GM12878 (cell line): Measurements from ENCODE around the gene DIP2C. TPM values are rescaled to one million over a fixed set of nuclear protein-coding genes. Genes with fewer than 3 reads are reported as not detected.

Experiments used
- ATAC-seq: fragments of 200-7000 bp; cut with Tn5 transposase; 3 replicates; pipeline ENCODE4 v1.9.1; 2020; ENCODE audit warnings: mild to moderate bottlenecking, moderate library complexity
- BruUV-seq: library from RNA; stranded (reverse); fragments of 400-500 nt; replicated peaks from 2 replicates; lab custom pipeline; 2021; lab: Mats Ljungman, UMichigan
- CTCF ChIA-PET: fragments of 300-600 bp; sonication (Branson Sonifier 250); formaldehyde crosslinking; extraction: SDS; loops from one replicate; lab custom pipeline; 2021; ENCODE audit warnings: inconsistent platforms; lab: Yijun Ruan, JAX
- POLR2A ChIA-PET: fragments of 350-600 bp; formaldehyde crosslinking; extraction: SDS; loops from one replicate; lab custom pipeline; 2021; ENCODE audit warnings: inconsistent platforms; lab: Charles Lee
- RAD21 ChIA-PET: fragments of 300-600 bp; sonication (Branson Sonifier 250); formaldehyde crosslinking; loops from one replicate; lab custom pipeline; 2023; ENCODE audit warnings: antibody characterized with exemption; ENCODE audit not compliant: unreplicated experiment; lab: Charles Lee
- SMC1A ChIA-PET: fragments of 300-600 bp; sonication (Branson Sonifier 250); formaldehyde crosslinking; loops from one replicate; lab custom pipeline; 2023; ENCODE audit not compliant: unreplicated experiment, uncharacterized antibody; lab: Charles Lee
- DNase-seq: peaks from one replicate; pipeline ENCODE4 v3.0.0-alpha.2; 2011; ENCODE audit warnings: low read depth, low spot score
- FAIRE-seq: peaks from 3 replicates; lab custom pipeline; 2011; peaks lifted over from hg19 to GRCh38; lab: Jason Lieb, UNC
- H2AFZ ChIP-seq: 2 replicates; pipeline ENCODE4 v1.6.0; 2011; ENCODE audit warnings: low read depth, low read length, control low read depth; ENCODE audit not compliant: control insufficient read depth
- H3K27ac ChIP-seq: 2 replicates; pipeline ENCODE4 v1.5.1; 2011; ENCODE audit warnings: control low read depth; ENCODE audit not compliant: control insufficient read depth, insufficient read depth
- H3K27me3 ChIP-seq, 2 experiments: replicated peaks in 1 of 2; 2 replicates each; pipeline versions ENCODE4 v1.6.0 to v1.6.1; 2011; ENCODE audit warnings: low read length in 1 of 2; ENCODE audit not compliant: control insufficient read depth in 2 of 2, insufficient read depth in 2 of 2
- H3K36me3 ChIP-seq, 2 experiments: 2 replicates each; pipeline ENCODE4 v1.5.1; 2011; ENCODE audit warnings: low read length in 1 of 2; ENCODE audit not compliant: control insufficient read depth in 2 of 2, insufficient read depth in 2 of 2
- H3K4me1 ChIP-seq: 2 replicates; pipeline ENCODE4 v1.6.1; 2011; ENCODE audit warnings: mild to moderate bottlenecking, low read length, moderate library complexity, mixed read lengths; ENCODE audit not compliant: control insufficient read depth, insufficient read depth
- H3K4me2 ChIP-seq: 2 replicates; pipeline ENCODE4 v1.6.0; 2011; ENCODE audit warnings: control low read depth; ENCODE audit not compliant: control insufficient read depth, insufficient read depth
- H3K4me3 ChIP-seq: fragments of 200-600 bp; sonication (generic); 2 replicates; pipeline ENCODE4 v1.5.1; 2016
- H3K79me2 ChIP-seq: 2 replicates; pipeline ENCODE4 v1.6.0; 2011; ENCODE audit warnings: low read length; ENCODE audit not compliant: control insufficient read depth, insufficient read depth
- H3K9ac ChIP-seq: 2 replicates; pipeline ENCODE4 v1.8.0; 2011; ENCODE audit warnings: low read length, control low read depth, mixed read lengths; ENCODE audit not compliant: control insufficient read depth, insufficient read depth
- H3K9me3 ChIP-seq: replicated peaks from 3 replicates; pipeline ENCODE4 v1.5.1; 2011; ENCODE audit warnings: mild to moderate bottlenecking, low read length; ENCODE audit not compliant: control insufficient read depth, insufficient read depth
- H4K20me1 ChIP-seq: 2 replicates; pipeline ENCODE4 v1.6.0; 2011; ENCODE audit not compliant: control insufficient read depth, insufficient read depth
- CHD4 ChIP-seq: fragments of 200-600 bp; sonication (generic); IDR thresholded peaks from 2 replicates; pipeline ENCODE4 v1.6.1; 2016; ENCODE audit warnings: mild to moderate bottlenecking
- CREM ChIP-seq: IDR thresholded peaks from 2 replicates; pipeline ENCODE4 v1.6.1; 2014; ENCODE audit warnings: antibody characterized with exemption, low read depth
- FOS ChIP-seq: IDR thresholded peaks from 3 replicates; pipeline ENCODE4 v1.6.1; 2011; ENCODE audit warnings: borderline replicate concordance; ENCODE audit not compliant: insufficient read length; ENCODE audit errors: extremely low read depth
- MTA2 ChIP-seq: fragments of 450-650 bp; IDR thresholded peaks from 2 replicates; pipeline ENCODE4 v1.6.1; 2016; ENCODE audit warnings: low read depth, mild to moderate bottlenecking, moderate library complexity
- NFYB ChIP-seq: IDR thresholded peaks from 2 replicates; pipeline ENCODE4 v1.6.1; 2011; ENCODE audit warnings: low read depth, mild to moderate bottlenecking, low read length, improper control_type of control experiment, moderate library complexity; ENCODE audit not compliant: insufficient read depth
- SREBF2 ChIP-seq: IDR thresholded peaks from 2 replicates; pipeline ENCODE4 v1.6.1; 2012; ENCODE audit warnings: mild to moderate bottlenecking, low read length
- TARDBP ChIP-seq: IDR thresholded peaks from 2 replicates; pipeline ENCODE4 v1.6.1; 2016; ENCODE audit warnings: borderline replicate concordance
- ZSCAN29 ChIP-seq: fragments of 450-650 bp; IDR thresholded peaks from 2 replicates; pipeline ENCODE4 v1.6.1; 2017; ENCODE audit warnings: mild to moderate bottlenecking, moderate library complexity
- WGBS: methylation state at CpG from one replicate; pipeline ENCODE4 v1.1.6; 2016; ENCODE audit warnings: low lambda C conversion rate; ENCODE audit not compliant: insufficient replicate concordance, insufficient coverage; ENCODE audit errors: missing lambda C conversion rate; 5-methylcytosine and 5-hydroxymethylcytosine counted together
- in situ Hi-C: fragments of 300-500 bp; cut with MboI; formaldehyde crosslinking; loops from 9 replicates; pipeline ENCODE4 v1.14.3; 2018; ENCODE audit warnings: mixed read lengths
- intact Hi-C: fragments of 100-400 bp; cut with micrococcal nuclease; formaldehyde crosslinking; loops from one replicate; pipeline ENCODE4 v1.14.2; 2022; ENCODE audit not compliant: unreplicated experiment
- polyA plus RNA-seq, 11 experiments: library from polyadenylated mRNA; depleted of rRNA in 4 of 11; unstranded in 6 of 11; stranded (reverse) in 5 of 11; fragments of >200 nt; fragmentation: Nextera tagmentation in 4 of 11; fragmentation: Illumina TruSeq in 1 of 11; extraction: Ambion mirVana in 4 of 11; extraction: Trizol in 1 of 11; gene quantifications; 1 replicate in 1 of 11; 2 replicates in 10 of 11; pipeline versions ENCODE4 v1.2.1 to v1.2.3, GENCODE V29; 2011 to 2016; ENCODE audit warnings: inconsistent platforms in 2 of 11, missing spikeins in 2 of 11, low read depth in 1 of 11
- total RNA-seq, 4 experiments: library from RNA; depleted of rRNA in 3 of 4; stranded (reverse); fragments of >200 nt in 3 of 4; fragmentation: Illumina TruSeq in 1 of 4; extraction: Trizol in 1 of 4; gene quantifications; 2 replicates each; pipeline versions ENCODE4 v1.2.1 to v1.2.3, GENCODE V29; 2013 to 2021
- TF ChIP-seq, protein P1 (sequence below): IDR thresholded peaks from 2 replicates; pipeline ENCODE4 v1.6.1; 2011; ENCODE audit warnings: borderline replicate concordance, low read depth, mild to moderate bottlenecking, moderate library complexity, mixed read lengths, low read length; ENCODE audit not compliant: insufficient read depth; ENCODE audit errors: extremely low read length
- TF ChIP-seq, protein P2 (sequence below): IDR thresholded peaks from 2 replicates; pipeline ENCODE4 v1.6.1; 2012; ENCODE audit warnings: mild to moderate bottlenecking, low read depth, low read length

The DIP2C gene
- total and polyA plus RNA-seq, 10 of the 15 experiments (the other 5 are each of a cell fraction or from before 2014, with no cell fraction given): 0.01 to 0.10 (median 0.06) TPM

DNA sequence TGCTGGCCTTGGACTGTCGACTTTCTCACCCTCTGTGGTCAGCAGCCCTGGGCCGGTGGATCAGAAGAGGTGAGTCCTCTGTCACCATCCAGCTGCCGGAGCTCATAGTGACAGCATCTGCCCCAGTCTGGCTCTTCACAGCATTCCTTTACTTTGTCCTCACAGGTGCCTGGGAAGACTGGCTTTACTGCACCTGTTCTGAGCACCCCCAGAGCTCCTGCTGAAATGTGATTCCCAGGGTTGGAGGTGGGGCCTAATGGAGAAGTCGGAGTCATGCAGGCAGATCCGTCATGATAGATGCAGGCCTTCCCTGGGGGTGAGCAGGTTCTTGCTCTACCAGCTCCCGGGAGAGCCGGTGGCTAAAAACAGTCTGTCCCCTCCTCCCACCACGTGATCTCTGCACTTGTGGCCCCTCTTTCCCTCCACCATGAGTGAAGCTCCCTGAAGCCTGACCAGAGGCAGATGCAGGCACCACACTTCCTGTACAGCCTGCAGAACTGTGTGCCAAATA lies 382.7 kb downstream of the DIP2C start:
- no peaks in the 10 kb centered on the region for H3K9me3 ChIP-seq
- ChIA-PET CTCF (no interaction called here), RAD21 (no interaction called here), SMC1A (no interaction called here), POLR2A (no interaction called here)
- no peak overlapping the region for H3K27ac ChIP-seq
- H3K27me3 ChIP-seq: no peaks in the 10 kb centered on the region
- H3K4me1 ChIP-seq: peaks cover 12% of the 10 kb centered on the region
- no peak for DNase-seq
- no TSS peak for BruUV-seq
- no peaks in the 10 kb centered on the region for H4K20me1 ChIP-seq
- WGBS: 27% methylated on average over 7 of the region's 8 CpGs
- H3K36me3 ChIP-seq: no peaks in the 10 kb centered on the region
- H3K79me2 ChIP-seq: no peaks in the 10 kb centered on the region
- intact Hi-C loops: no loop called here
- no peak for TF ChIP-seq ZSCAN29
- TF ChIP-seq, protein P1, sequence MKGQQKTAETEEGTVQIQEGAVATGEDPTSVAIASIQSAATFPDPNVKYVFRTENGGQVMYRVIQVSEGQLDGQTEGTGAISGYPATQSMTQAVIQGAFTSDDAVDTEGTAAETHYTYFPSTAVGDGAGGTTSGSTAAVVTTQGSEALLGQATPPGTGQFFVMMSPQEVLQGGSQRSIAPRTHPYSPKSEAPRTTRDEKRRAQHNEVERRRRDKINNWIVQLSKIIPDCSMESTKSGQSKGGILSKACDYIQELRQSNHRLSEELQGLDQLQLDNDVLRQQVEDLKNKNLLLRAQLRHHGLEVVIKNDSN: peak; percentile 39
- no peak for FAIRE-seq
- no peak for ATAC-seq
- peak overlapping the region; percentile 2; the same call in 1 of the 2 replicates for H2AFZ ChIP-seq
- in situ Hi-C loops: no loop called here
- H3K4me2 ChIP-seq: no peak overlapping the region
- no peak overlapping the region for H3K9ac ChIP-seq
- no peak overlapping the region for H3K4me3 ChIP-seq

DNA sequence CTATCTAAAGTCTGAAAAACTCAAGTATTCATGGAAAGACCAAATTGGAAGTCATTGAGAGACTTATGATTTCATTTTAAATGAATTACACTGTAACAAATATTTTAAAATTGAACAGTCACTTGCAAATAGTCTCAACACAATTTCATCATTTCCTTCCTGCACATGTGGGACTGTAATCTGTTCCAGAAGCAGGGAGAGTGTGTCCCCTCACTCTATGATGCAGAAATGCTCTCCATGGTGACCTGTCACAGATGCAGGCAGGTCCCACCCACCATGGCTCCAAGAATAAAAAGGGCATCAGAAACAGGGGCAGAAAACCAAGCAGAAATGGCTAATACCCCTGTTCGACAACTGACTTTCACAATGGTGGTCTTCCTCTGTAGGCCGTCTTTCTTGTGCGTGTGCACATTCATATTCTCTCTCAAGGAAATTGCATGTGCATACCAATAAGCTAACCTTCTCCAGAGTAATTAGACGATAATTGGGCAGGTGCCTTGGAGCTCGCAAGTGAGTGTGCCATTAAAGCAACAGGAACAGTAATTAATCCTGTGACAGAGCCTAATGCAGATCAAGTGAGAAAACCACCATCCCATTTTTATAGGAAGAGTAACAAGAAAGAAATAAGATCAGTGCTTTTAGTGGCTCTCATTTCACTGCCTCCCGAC lies 383.3 kb downstream of the DIP2C start:
- no peaks in the 10 kb centered on the region for H3K9me3 ChIP-seq
- RAD21 ChIA-PET: no interaction called here
- SMC1A ChIA-PET: no interaction called here
- no peaks in the 10 kb centered on the region for H3K27me3 ChIP-seq
- no peak for FAIRE-seq
- H2AFZ ChIP-seq: no peak overlapping the region
- no peak overlapping the region for H3K4me3 ChIP-seq
- no peak overlapping the region for H3K4me2 ChIP-seq
- 93% methylated on average over 6 of the region's 6 CpGs for WGBS
- TF ChIP-seq CREM: no peak
- TF ChIP-seq CHD4: no peak
- no peak for TF ChIP-seq SREBF2
- TF ChIP-seq MTA2: no peak
- TF ChIP-seq FOS: no peak
- TF ChIP-seq TARDBP: no peak
- no peak for TF ChIP-seq NFYB
- TF ChIP-seq, protein P2, sequence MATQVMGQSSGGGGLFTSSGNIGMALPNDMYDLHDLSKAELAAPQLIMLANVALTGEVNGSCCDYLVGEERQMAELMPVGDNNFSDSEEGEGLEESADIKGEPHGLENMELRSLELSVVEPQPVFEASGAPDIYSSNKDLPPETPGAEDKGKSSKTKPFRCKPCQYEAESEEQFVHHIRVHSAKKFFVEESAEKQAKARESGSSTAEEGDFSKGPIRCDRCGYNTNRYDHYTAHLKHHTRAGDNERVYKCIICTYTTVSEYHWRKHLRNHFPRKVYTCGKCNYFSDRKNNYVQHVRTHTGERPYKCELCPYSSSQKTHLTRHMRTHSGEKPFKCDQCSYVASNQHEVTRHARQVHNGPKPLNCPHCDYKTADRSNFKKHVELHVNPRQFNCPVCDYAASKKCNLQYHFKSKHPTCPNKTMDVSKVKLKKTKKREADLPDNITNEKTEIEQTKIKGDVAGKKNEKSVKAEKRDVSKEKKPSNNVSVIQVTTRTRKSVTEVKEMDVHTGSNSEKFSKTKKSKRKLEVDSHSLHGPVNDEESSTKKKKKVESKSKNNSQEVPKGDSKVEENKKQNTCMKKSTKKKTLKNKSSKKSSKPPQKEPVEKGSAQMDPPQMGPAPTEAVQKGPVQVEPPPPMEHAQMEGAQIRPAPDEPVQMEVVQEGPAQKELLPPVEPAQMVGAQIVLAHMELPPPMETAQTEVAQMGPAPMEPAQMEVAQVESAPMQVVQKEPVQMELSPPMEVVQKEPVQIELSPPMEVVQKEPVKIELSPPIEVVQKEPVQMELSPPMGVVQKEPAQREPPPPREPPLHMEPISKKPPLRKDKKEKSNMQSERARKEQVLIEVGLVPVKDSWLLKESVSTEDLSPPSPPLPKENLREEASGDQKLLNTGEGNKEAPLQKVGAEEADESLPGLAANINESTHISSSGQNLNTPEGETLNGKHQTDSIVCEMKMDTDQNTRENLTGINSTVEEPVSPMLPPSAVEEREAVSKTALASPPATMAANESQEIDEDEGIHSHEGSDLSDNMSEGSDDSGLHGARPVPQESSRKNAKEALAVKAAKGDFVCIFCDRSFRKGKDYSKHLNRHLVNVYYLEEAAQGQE: no peak
- no peaks in the 10 kb centered on the region for H3K36me3 ChIP-seq
- no peaks in the 10 kb centered on the region for H4K20me1 ChIP-seq
- CTCF ChIA-PET: no interaction called here
- no peak for ATAC-seq
- intact Hi-C loops (no loop called here), in situ Hi-C loops (no loop called here)
- no peaks in the 10 kb centered on the region for H3K79me2 ChIP-seq
- POLR2A ChIA-PET: no interaction called here
- DNase-seq: no peak
- H3K4me1 ChIP-seq: peaks cover 12% of the 10 kb centered on the region
- BruUV-seq: no TSS peak
- no peak overlapping the region for H3K27ac ChIP-seq
- no peak overlapping the region for H3K9ac ChIP-seq
